ENCODE results near the gene MINDY2. TPM values are rescaled to one million over a fixed set of nuclear protein-coding genes. Genes with fewer than 3 reads are reported as not detected.

Gene MINDY2
- total RNA-seq, 1 donor from 2014 or later = 20.9 TPM

DNA sequence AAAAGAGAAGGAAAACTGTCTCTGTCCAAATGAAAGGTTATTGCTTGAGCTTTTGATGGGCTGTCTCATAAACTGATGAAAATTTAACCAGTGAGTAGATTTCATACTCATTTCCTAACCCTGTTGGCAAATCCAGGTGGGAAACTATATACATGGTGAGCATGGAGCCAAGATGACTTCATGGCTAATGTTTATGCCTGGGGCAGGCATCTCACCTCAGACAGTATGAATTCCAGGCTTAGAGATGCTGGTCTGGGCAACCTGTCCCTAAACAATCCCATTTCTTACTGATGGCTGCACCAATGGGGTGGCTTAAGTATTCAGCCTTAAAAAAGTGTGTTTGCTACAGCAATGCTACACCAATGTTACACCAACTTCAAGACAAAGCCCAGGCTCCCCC, 104.2 kb downstream of the MINDY2 start:
- H3K9me3 Mint-ChIP-seq (ENCODE audit: unreplicated experiment) = no peaks in the 10 kb centered on the region
- Histone ChIP-seq H4K20me1 (ENCODE audit: insufficient read depth, low read length) (peaks cover 7% of the 10 kb centered on the region), H3K4me1 (ENCODE audit: insufficient read depth, low read length) (no peaks in the 10 kb centered on the region), H3K27me3 (ENCODE audit: insufficient read depth, low read length) (no peaks in the 10 kb centered on the region), H3K79me2 (ENCODE audit: insufficient read depth, low read length) (no peaks in the 10 kb centered on the region), H3K9me3 (ENCODE audit: insufficient read depth, low read depth, low read length) (no peaks in the 10 kb centered on the region), H3K9ac (ENCODE audit: low read length) (no peak overlapping the region), H3K4me2 (ENCODE audit: low read length) (no peak overlapping the region), H2AFZ (ENCODE audit: low read depth, low read length) (no peak overlapping the region), H3K4me3 (ENCODE audit: insufficient read depth, low read depth, low read length) (no peak overlapping the region), H3K36me3 (ENCODE audit: insufficient read depth, low read length) (peaks cover 22% of the 10 kb centered on the region), H3K27ac (ENCODE audit: low read depth, low read length) (no peak overlapping the region)
- TF ChIP-seq, protein P1, sequence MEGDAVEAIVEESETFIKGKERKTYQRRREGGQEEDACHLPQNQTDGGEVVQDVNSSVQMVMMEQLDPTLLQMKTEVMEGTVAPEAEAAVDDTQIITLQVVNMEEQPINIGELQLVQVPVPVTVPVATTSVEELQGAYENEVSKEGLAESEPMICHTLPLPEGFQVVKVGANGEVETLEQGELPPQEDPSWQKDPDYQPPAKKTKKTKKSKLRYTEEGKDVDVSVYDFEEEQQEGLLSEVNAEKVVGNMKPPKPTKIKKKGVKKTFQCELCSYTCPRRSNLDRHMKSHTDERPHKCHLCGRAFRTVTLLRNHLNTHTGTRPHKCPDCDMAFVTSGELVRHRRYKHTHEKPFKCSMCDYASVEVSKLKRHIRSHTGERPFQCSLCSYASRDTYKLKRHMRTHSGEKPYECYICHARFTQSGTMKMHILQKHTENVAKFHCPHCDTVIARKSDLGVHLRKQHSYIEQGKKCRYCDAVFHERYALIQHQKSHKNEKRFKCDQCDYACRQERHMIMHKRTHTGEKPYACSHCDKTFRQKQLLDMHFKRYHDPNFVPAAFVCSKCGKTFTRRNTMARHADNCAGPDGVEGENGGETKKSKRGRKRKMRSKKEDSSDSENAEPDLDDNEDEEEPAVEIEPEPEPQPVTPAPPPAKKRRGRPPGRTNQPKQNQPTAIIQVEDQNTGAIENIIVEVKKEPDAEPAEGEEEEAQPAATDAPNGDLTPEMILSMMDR (IDR thresholded peaks at IDR 0.05; ENCODE audit: insufficient read depth, low read depth, low read length) = no peak
- TF ChIP-seq EZH2 (IDR thresholded peaks at IDR 0.05; ENCODE audit: insufficient read depth, low read length) = no peak
- no peak for DNase-seq (ENCODE audit: low read depth)
- no peaks in the 10 kb centered on the region for H3K4me1 Mint-ChIP-seq (ENCODE audit: low read depth, unreplicated experiment)
- peaks cover 15% of the 10 kb centered on the region for H3K36me3 Mint-ChIP-seq (ENCODE audit: low read depth, unreplicated experiment)
- no peak for FAIRE-seq
- no peaks in the 10 kb centered on the region for H3K27me3 Mint-ChIP-seq (ENCODE audit: low read depth, unreplicated experiment)
- H3K4me3 Mint-ChIP-seq (ENCODE audit: unreplicated experiment) = no peak overlapping the region
- H3K27ac Mint-ChIP-seq (ENCODE audit: unreplicated experiment) = no peak overlapping the region

DNA sequence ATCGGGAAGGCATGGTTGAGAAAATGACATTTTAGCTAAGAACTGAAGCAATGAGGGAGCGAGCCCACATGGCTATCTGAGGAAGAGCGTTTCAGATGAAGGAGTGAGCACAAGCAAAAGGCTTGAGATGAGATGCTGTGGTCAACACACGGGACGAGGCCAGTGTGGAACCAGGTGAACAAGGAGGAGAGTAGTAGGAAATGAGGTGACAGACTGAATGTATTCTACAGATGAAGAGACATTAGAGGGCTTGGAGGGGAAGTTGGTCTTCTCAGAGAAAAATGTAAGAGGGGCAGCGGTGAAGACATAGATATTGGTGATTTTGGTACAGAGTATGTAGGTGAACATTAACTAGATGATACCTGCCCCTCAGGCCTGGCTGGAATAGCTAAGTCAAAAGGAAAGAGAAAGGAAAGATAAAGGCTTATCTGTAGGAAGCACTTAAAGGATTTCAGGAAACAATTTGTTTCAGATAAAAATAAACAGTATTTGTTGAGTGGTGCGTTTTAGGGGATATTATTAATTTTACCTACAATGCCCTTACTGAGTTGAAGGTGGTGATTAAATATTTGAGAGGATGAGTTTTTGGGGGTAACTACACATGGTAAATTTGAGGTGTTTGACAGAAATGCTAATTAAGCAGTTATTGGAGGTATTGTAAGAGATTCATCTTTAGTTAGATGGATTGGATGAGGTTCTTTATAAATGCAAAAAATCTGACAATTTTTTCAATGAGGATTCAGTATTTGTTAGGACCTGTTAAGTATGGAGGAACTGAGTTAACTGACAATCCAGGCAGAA, 105.4 kb downstream of the MINDY2 start:
- no peak for TF ChIP-seq EZH2 (IDR thresholded peaks at IDR 0.05; ENCODE audit: insufficient read depth, low read length)
- TF ChIP-seq, protein P1 (IDR thresholded peaks at IDR 0.05; ENCODE audit: insufficient read depth, low read depth, low read length) = no peak
- Mint-ChIP-seq H3K9me3 (ENCODE audit: unreplicated experiment) (no peaks in the 10 kb centered on the region), H3K4me1 (ENCODE audit: low read depth, unreplicated experiment) (no peaks in the 10 kb centered on the region), H3K27me3 (ENCODE audit: low read depth, unreplicated experiment) (no peaks in the 10 kb centered on the region), H3K27ac (ENCODE audit: unreplicated experiment) (no peak overlapping the region), H3K36me3 (ENCODE audit: low read depth, unreplicated experiment) (peaks cover 17% of the 10 kb centered on the region), H3K4me3 (ENCODE audit: unreplicated experiment) (no peak overlapping the region)
- H3K4me2 ChIP-seq (ENCODE audit: low read length) = no peak overlapping the region
- H3K27ac ChIP-seq (ENCODE audit: low read depth, low read length) = no peak overlapping the region
- H3K9me3 ChIP-seq (ENCODE audit: insufficient read depth, low read depth, low read length) = no peaks in the 10 kb centered on the region
- H3K27me3 ChIP-seq (ENCODE audit: insufficient read depth, low read length) = no peaks in the 10 kb centered on the region
- H3K79me2 ChIP-seq (ENCODE audit: insufficient read depth, low read length) = no peaks in the 10 kb centered on the region
- DNase-seq (ENCODE audit: low read depth) = no peak
- H3K9ac ChIP-seq (ENCODE audit: low read length) = no peak overlapping the region
- H3K4me3 ChIP-seq (ENCODE audit: insufficient read depth, low read depth, low read length) = no peak overlapping the region
- H3K36me3 ChIP-seq (ENCODE audit: insufficient read depth, low read length) = peaks cover 27% of the 10 kb centered on the region
- no peak overlapping the region for H2AFZ ChIP-seq (ENCODE audit: low read depth, low read length)
- peaks cover 7% of the 10 kb centered on the region for H4K20me1 ChIP-seq (ENCODE audit: insufficient read depth, low read length)
- H3K4me1 ChIP-seq (ENCODE audit: insufficient read depth, low read length) = no peaks in the 10 kb centered on the region
- no peak for FAIRE-seq

All from astrocyte (in vitro differentiated cells and primary cell).